D341Med (cell line): Measurements from ENCODE around the gene TMEM175.

Experiments used
- DNase-seq: peaks from one replicate; pipeline ENCODE4 v3.0.0; 2012; ENCODE audit warnings: low spot score

TMEM175 gene

GRCh38 chr4:959338-960139, 27.3 kb downstream of the TMEM175 start:
- DNase-seq: peak; percentile 36

DNA sequence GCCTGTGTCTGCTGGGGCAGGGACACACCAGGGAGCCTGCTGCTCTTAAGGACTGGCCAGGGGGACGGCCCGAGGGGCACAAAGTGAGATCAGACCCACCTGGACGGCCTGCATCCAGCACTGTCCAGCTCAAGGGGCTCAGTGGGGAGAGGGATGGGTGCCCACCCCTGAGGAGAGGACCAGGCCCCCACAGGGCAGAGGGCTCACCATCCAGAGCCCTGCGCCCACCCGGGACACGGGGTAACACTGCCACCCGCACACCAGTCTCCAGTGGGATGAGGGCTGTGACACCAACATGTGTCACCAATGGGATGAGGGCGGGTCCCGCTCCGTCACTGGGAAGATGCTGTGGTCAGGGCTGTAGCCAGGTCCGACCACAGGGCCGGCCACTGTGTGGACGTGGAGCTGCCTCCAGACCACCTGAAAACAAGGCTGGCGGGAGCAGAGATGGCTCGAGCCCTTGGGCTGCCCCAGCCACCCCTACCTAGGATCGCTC, 27.9 kb downstream of the TMEM175 start:
- DNase-seq: peak; percentile 32

DNA sequence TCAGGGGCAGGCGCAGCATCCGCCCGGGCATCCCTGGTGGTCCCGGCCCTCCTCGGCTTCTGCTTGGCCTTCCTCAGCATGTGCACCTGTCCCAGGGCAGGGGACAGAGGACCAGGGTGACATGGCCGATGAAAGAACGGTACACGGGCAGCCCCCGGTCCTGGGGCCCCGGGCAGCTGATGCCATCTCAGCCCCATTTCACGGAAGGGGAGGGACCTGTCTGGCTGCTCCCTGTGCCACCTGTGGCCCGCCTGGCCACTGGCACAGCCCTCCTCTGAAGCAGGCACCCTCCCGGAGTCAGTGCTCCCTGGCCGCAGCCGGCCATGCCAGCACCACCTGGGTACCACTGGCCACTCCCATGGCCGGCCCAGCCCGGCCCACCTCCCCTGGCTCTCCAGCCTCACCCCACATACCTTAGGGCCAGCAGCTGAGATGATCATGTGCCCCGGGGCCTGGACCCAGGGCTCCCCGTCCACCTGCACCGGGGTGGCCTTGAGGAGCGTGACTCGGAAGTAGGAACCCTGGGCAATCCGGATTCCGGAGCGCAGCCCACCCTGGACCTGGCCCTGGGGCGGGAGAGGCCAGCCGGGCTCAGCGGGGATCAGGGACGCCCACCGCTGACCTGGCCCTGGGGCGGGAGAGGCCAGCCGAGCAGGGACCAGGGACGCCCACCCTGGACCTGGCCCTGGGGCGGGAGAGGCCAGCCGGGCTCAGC, 28.5 kb downstream of the TMEM175 start:
- DNase-seq: peak; percentile 39

GRCh38 chr4:961351-962230, 29.3 kb downstream of the TMEM175 start:
- no peak for DNase-seq

- no peak for DNase-seq
These were observed 30.3 kb downstream of the TMEM175 start for GRCh38 chr4:962231-963208.

- DNase-seq: no peak
These were observed 31.3 kb downstream of the TMEM175 start for GRCh38 chr4:963276-964225.

- DNase-seq: no peak
These were observed 32.2 kb downstream of the TMEM175 start for GRCh38 chr4:964346-965025.

DNA sequence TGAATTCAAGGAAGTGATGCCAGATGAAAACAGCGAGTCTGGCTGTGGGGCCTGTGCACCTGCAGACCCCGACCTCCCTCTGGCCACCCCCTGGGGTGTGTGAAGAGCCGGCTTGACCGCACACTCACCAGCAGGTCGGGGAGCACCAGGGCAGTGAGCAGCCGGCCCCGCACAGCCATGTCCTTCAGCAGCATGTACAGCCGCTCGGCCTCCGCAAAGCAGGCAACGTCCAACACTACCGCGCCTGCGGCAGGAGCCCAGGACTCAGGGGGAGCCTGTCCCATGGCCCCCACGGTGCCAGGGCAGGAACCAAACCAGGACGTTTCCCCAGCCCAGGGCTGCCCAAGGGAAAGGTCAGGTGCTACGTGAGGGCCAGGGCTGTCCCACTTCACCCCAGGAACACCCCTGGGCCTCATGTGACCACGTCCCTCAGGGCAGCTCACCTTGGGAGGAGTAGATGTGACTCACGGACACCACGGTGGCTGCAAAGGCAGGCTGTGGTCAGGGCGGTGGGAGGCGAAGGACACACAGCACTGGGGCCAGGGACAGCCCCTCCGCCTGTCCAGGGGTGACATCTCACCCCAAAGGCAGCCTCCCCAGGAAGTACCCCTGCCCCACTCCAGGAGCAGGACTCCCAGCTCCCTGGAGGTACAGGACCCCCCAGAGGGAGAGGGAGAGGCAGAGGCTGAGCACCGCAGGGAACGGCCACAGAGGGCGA, 32.9 kb downstream of the TMEM175 start:
- no peak for DNase-seq

- DNase-seq: no peak
These were observed 33.5 kb downstream of the TMEM175 start for GRCh38 chr4:965766-966134.

DNA sequence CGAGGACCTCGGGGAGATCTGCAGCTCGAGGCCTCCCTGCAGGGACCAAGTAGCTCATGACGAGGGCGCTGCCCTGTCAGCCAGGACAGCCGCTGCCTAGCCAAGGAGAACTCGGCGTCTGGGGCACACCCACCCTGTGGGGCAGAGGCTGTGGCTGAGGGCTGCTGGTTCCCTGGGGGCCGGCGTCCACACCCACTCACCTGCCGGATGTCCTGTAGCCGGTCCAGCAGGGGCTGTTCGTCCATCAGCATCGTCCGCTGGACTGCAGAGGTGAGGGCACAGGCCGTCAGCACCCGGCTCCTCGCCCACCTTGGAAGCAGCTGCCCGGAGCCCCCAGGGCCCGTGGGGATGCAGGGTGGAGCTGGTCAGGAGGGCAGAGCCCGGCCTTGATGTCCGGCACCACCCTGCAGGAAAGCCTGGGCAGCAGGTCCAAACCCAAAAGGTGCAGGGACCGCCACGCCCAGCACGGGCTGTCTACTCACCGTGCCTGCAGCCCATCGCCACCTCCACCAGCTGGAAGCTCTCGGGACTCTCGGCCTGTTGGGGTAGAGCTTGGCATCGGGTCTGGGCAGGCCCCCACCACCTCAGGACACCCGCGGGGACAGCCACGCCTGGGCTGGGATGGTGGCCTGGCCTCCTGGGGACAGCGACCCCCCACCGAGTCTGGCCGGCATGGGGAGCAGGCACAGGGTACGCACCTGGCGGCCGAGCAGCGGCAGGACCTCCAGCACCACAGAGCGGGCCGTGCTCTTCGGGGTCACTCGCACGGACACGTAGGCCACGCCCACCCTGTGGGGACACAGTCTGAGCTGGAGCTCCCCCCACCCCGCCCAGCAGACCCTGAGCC, 34.2 kb downstream of the TMEM175 start:
- DNase-seq: no peak

DNA sequence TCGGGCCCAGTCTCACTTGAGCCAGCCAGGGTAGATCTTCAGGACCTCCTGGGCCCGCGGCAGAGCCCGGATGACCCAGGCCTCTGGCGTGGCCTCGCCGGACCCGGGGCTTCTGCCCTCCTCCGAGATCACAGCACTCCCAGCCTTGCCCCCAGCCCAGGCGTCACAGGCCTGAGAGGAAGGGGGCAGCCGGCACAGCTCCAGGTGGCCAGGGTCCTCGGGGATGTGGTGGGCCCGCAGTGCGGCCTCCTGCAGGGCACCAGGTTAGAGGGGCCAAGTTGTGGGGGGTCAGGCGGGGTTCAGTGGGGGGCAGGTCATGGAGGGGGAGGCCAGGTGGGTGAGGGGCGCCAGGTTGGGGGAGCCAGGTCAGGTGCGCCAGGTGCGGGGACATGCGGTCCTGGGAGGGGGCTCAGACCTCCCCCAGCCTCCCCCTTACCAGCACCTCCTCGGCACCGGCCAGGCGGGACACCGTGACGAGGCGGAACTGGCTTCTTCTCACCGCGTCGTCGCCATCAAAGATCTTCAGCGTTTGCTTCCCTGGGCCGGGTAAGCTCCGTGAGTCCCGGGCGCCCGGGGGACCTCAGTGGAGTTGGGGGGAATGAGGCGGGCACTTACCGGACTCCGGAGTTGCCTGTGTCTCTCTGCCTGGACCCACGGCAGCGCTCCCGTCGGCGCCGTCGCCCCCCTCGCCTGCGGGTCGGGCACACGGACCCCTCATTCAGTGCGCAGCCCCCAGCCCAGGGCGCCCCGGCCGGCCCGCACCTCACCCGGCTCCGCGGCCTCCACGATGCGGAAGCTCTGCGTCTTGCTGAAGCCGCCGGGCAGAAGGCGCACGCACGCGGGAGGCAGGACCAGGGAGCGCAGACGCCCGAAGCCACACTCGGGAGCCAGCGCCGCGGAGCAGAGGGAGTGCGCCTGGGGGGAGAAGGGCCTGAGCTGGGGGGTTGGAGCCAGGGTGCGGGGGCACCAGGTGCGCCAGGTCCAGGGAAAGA, 35.1 kb downstream of the TMEM175 start:
- no peak for DNase-seq

GRCh38 chr4:968221-968620, 36.0 kb downstream of the TMEM175 start:
- DNase-seq: no peak

DNA sequence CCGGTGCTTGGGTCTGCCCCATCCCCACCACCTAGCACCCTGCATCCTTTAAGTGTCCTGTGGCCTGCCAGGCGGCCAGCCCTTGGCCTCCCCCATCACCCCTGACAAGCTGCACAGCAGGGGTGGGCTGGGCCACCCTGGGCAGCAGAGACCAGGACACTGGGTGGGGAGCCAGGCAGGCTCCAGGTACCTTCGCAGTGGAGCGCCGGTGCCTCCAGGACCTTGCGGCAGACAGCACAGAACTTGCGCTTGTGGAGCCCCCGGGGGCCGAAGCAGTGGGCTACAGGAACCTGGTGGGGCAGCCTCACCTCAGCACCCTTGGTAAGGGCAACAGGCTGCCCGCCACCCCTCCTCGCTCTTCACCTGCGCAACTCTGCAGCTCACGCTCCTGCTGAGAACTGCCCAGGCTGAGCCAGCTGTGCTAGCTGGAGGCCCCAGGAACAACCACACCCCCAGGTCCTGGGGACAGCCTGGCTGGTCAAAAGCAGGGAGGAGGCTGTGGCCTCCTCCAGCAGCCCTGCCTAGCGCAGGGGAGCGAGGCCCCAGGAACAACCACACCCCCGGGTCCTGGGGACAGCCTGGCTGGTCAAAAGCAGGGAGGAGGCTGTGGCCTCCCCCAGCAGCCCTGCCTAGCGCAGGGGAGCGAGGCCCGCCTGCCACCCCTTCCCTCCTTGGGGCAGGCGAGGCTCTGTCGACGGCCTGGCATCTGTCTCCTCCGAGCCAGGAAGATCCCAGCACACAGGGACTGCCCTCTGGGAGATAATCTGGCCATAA, 36.5 kb downstream of the TMEM175 start:
- DNase-seq: no peak

DNA sequence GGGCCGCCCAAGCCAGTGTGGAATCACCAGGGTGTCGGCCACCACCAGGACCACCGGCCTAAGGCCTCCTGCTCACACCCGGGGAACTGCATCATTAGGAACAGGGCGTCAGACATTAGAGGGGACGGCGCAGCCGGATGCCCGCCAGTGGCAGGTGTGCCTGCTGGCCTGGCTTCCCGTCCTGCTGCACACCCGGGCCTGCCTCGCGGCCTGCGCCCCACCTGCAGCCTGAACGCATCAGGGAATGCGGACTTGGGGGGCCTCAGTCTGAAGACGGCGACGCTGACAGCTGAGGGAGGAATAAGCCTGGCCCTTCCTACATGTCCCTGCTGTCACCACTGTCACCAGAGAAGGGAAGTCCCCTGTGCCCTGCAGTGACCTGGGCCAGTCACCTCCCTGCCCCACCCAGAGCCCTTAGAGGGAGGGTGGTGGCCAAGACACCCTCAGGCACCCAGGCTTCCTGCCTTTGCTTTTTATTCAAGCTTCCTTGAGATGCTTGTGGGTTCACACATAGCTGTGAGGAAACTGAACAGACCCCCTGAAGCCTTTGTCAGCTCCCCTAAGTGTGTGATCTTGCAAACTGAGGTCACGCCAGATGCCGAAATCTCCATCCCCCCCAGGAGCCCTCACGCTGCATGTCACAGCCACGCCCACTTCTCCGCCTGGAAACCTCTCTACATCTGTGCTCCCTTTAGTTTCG, 37.9 kb downstream of the TMEM175 start:
- no peak for DNase-seq

DNA sequence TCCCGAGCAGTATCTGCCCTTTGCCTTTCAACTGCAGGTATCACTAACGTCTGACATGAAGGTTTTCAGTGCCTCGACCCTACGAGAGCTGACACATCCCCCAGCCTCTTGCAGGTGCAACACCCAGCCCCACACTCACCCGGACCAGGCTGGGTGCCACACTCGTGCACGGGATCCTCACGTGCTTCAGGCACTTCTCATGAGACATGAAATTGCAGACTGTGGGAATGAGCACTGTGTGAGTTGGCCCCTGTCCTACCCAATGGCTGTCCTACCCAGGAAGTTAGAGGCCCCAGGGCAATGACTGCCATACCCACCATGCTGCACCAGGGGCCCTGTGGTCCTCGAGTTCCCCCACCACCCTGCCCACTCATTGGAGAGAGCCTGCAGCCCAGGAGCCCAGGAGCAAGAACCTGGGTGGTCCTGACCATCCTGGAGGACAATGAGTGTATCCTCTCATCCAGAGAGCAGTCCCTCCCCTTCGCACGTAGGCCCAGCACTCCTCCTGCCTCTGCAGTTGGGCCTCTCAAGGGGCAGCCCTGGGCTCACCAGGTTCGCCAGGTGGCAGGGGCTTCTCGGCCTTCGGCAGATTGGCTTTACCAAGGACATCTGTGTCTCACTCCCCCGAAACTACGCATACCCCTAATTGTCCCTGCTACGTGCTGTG, 38.7 kb downstream of the TMEM175 start:
- DNase-seq: no peak
